SK-N-MC (cell line): ENCODE data around the gene BTRC.
"Not testable (repeated sequence)": the region's sequence is repeated elsewhere in the genome, so short reads cannot be mapped to it uniquely, and the experiment has no call there.

ENCODE experiments used
- DNase-seq: peaks from one replicate; pipeline ENCODE4 v3.0.0-alpha.2; 2011; ENCODE audit warnings: low read depth, low spot score
- H3K27ac ChIP-seq: fragments of 200-600 bp; sonication (generic); 2 replicates; pipeline ENCODE4 v1.5.1; 2016; ENCODE audit warnings: mixed run types
- H3K36me3 ChIP-seq: fragments of 200-600 bp; sonication (generic); 2 replicates; pipeline ENCODE4 v1.6.1; 2017; ENCODE audit warnings: antibody characterized with exemption, low read length, mixed read lengths; ENCODE audit not compliant: insufficient read depth
- H3K4me3 ChIP-seq: fragments of 200-600 bp; sonication (generic); 2 replicates; pipeline ENCODE4 v1.5.1; 2016
- H3K9ac ChIP-seq: fragments of 200-600 bp; sonication (generic); 2 replicates; pipeline ENCODE4 v1.8.0; 2017; ENCODE audit warnings: mixed run types, mixed read lengths; ENCODE audit not compliant: insufficient read length
- H3K9me3 ChIP-seq: fragments of 200-600 bp; sonication (generic); 2 replicates; pipeline ENCODE4 v1.6.1; 2017; ENCODE audit warnings: low read depth, mild to moderate bottlenecking, antibody characterized with exemption, low read length, moderate library complexity, mixed read lengths
- EZH2 ChIP-seq: fragments of 200-600 bp; sonication (generic); IDR thresholded peaks from one replicate; pipeline ENCODE4 v1.6.1; 2017; ENCODE audit warnings: antibody characterized with exemption
- FOXP2 ChIP-seq: optimal IDR thresholded peaks from 2 replicates; pipeline ENCODE3; 2011; ENCODE audit warnings: mild to moderate bottlenecking, moderate library complexity; ENCODE audit not compliant: insufficient read depth; ENCODE audit errors: extremely low read length, control extremely low read depth
- POLR2AphosphoS5 ChIP-seq: IDR thresholded peaks from 2 replicates; pipeline ENCODE4 v1.6.1; 2012; ENCODE audit warnings: mild to moderate bottlenecking, low read depth, low read length, borderline replicate concordance

The BTRC gene

DNA sequence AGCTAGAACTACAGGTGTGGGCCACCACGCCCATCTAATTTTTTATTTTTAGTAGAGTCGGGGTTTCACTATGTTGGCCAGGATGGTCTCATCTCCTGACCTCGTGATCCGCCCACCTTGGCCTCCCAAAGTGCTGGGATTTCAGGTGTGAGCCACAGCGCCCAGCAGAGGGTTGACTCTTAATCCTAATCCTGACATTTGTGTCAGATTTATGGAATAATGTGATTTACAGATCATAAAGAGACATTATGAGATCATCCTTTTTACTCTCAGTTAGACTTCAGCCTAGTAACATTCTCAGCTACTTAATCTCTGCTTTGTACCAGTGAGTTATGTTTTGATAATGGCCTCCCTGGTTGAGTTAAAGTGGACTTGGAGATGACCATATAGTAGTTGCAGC lies 2.2 kb downstream of the BTRC start:
- H3K4me3 ChIP-seq = no peak overlapping the region
- H3K36me3 ChIP-seq = no peaks in the 10 kb centered on the region
- TF ChIP-seq FOXP2 = no peak
- no peak for TF ChIP-seq POLR2AphosphoS5
- no peak for TF ChIP-seq EZH2
- H3K9me3 ChIP-seq = no peaks in the 10 kb centered on the region
- H3K27ac ChIP-seq = no peak overlapping the region
- no peak overlapping the region for H3K9ac ChIP-seq
- no peak for DNase-seq

DNA sequence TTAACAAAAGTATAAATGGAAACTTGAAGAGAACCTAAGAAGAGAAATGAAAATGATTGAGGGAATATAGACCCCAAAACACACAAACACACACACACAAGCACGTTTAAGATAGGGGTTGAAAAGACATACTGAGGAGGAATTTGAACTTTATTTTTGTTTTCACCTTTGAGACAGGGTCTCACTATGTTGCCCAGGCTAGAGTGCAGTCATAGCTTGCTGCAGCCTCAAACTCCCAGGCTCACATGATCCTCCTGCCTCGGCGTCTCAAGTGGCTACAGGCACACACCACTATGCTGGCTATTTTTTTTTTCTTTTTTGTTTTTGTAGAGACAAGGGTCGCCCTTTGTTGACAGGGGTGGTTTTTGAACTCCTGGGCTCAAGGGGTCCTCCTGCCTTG lies 4.0 kb downstream of the BTRC start:
- no peak for TF ChIP-seq FOXP2
- Histone ChIP-seq H3K9me3 (no peaks in the 10 kb centered on the region), H3K4me3 (no peak overlapping the region), H3K27ac (no peak overlapping the region), H3K36me3 (no peaks in the 10 kb centered on the region), H3K9ac (no peak overlapping the region)
- no peak for DNase-seq

DNA sequence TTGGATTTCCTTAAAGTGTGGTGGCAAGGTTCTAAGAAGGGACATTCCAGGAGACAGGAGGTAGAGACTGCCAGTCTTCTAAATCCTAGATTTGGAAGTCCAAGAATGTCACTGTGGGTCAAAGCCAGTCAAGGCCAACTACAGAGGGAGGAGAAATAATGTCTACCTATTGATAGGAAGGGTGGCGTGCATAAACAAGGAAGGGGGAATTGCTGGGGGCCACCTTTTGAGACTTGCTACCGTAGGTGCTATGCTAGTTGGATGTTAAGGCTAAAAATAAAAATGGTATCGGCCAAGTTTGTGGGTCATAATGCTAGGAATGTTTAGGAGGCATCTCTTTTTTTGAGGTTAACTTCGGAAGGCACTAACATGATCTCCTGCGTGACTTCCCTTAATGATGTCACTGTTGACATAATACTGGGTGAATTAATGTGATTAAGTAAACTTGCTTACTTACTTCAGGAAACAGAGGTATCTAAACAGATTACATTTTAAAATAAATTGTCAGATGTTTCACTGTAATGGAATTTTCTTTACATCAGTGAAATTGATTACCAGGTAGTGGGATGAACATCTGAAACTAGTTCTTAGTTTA lies 4.8 kb downstream of the BTRC start:
- no peak overlapping the region for H3K27ac ChIP-seq
- H3K36me3 ChIP-seq = no peaks in the 10 kb centered on the region
- TF ChIP-seq FOXP2 (no peak), EZH2 (no peak), POLR2AphosphoS5 (no peak)
- H3K9me3 ChIP-seq = no peaks in the 10 kb centered on the region
- H3K9ac ChIP-seq = no peak overlapping the region
- DNase-seq = no peak
- H3K4me3 ChIP-seq = no peak overlapping the region

DNA sequence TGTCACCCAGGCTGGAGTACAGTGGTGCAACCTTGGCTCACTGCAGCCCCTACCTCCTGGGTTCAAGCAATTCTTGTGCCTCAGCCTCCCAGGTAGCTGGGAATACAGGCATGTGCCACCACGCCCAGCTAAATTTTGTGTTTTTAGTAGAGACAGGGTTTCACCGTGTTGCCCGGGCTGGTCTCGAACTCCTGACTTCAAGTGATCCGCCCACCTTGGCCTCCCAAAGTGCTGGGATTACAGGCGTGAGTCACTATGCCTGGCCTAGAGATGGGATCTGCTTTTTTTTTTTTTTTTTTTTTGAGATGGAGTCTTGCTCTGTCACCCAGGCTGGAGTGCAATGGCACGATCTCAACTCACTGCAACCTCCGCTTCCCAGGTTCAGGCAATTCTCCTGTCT lies 6.1 kb downstream of the BTRC start:
- H3K9ac ChIP-seq, H3K27ac ChIP-seq: not testable (repeated sequence)

DNA sequence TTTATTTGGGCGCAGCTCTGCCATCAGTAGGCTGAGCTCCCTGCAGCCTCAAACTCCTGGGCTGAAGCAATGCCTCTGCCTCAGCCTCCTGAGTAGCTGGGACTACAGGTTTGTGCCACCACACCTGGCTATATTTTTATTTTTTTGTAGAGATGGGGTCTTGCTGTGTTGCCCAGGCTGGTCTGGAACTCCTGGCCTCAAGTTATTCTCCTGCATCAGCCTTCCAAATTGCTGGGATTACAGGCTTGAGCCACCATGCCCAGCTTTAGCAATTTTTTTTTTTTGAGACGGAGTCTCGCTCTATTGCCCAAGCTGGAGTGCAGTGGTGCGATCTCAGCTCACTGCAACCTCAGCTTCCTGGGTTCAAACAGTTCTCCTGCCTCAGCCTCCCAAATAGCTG lies 6.9 kb downstream of the BTRC start:
- H3K36me3 ChIP-seq, H3K27ac ChIP-seq, H3K4me3 ChIP-seq, H3K9ac ChIP-seq, H3K9me3 ChIP-seq, DNase-seq: not testable (repeated sequence)

More for the DNA sequence above, 6.1 kb downstream of the BTRC start:
- DNase-seq, H3K9me3 ChIP-seq, H3K36me3 ChIP-seq, H3K4me3 ChIP-seq: not testable (repeated sequence)

DNA sequence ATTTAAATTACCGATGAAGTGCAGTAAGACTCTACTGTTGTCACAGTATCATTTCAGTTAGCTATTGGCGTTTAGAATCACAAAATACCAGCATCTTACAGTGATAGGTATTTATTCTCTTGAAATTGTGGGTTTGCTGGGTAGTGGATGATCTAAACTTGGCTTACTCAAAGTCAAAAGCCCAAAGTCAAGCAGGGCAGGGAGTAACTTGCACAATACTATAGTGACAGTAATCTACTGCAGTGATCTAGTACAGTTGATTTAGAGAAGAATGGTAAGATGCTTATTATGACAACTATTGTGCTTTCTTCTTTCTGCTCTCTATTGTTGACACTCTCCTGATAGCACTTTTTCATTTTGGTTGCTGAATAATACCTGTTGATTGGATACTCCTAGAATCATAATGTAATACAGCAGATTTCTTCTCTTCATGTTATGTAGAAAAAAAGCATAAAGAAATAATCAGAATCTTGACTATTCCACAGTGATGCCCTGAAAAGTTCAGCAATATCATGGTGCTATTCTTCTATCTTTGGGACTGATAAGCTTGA lies 10.0 kb downstream of the BTRC start:
- TF ChIP-seq EZH2 = no peak
- TF ChIP-seq FOXP2 = no peak
- TF ChIP-seq POLR2AphosphoS5 = no peak
- no peak for DNase-seq
- Histone ChIP-seq H3K9ac (no peak overlapping the region), H3K27ac (no peak overlapping the region), H3K4me3 (no peak overlapping the region), H3K9me3 (no peaks in the 10 kb centered on the region), H3K36me3 (no peaks in the 10 kb centered on the region)

DNA sequence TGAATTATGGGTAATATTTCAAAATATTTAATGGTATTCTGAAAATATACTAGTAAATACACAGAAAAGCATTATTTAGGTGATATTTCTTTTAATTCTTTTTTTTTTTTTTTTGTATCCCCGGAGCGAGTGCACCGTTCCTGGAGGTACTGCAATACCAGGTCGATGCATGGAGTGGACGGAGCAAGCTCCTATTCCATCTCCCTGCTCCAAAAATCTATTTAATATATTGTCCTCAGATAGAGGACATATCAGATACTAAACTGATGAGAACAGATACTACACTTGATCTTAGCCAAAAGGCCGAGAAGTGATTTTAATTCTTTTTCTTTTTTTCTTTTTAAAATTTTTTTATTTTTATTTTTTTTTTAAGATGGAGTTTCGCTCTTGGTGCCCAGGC lies 10.8 kb downstream of the BTRC start:
- Histone ChIP-seq H3K9me3 (no peaks in the 10 kb centered on the region), H3K36me3 (no peaks in the 10 kb centered on the region), H3K4me3 (no peak overlapping the region), H3K9ac (no peak overlapping the region), H3K27ac (no peak overlapping the region)
- TF ChIP-seq EZH2 = no peak
- no peak for TF ChIP-seq POLR2AphosphoS5
- no peak for TF ChIP-seq FOXP2
- no peak for DNase-seq

DNA sequence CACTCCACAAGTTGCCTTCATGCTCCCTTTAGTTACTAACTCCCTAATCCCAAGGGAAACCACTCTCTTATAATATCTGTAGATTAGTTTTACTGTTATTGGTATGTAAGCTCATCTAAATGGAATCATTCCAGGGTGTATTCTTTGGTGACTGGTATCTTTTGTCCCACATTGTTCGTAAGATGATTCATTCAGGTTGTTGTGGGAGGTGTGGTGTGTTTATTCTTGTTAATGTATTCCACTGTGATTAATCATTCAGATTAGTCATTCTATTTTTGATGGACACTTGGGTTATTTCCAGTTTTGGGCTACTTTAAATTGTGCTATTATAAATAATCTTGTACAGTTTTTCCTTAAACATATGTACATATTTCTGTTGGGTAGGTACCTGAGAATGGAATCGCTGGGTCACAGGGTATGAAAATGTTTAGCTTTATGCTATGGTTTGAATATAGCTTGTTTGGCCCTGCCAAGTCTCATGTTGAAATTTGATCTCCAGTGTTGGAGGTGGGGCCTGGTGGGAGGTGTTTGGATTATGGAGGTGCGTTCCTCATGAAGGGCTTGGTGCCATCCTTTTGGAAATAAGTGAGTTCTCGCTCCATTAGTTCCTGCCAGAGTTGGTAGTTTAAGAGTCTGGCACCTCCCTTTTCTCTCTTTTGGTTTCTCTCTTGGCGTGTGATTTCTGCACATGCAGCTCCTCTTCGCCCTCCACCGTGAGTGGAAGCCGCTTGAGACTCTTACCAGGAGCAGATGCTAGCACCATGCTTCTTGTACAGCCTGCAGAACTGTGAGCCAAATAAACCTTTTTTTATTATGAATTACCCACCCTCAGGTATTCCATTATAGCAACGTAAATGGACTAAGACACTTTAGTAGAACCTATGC lies 13.8 kb downstream of the BTRC start:
- TF ChIP-seq EZH2 = no peak
- TF ChIP-seq POLR2AphosphoS5 = no peak
- TF ChIP-seq FOXP2 = no peak
- Histone ChIP-seq H3K36me3 (no peaks in the 10 kb centered on the region), H3K27ac (no peak overlapping the region), H3K9ac (no peak overlapping the region), H3K9me3 (no peaks in the 10 kb centered on the region), H3K4me3 (no peak overlapping the region)
- no peak for DNase-seq

DNA sequence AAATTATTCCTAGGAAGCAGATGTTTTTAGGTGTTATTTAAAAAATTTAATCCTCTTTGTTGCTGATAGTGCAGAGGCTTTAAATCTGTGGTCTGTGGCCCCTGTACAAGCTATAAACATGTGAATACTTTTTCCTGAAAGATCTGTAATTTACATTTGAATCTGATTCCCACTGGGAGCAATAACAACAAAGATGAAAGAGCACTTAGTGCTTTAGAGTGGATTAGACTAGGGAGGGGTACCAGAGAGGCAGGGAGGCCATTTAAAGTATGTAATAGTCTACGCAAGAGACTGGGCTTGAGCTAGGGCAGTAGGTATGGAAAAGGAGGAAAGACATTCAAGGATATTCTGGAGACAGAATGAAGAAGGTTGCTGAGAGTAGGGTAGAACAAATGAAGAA lies 19.1 kb downstream of the BTRC start:
- Histone ChIP-seq H3K9me3 (no peaks in the 10 kb centered on the region), H3K9ac (no peak overlapping the region), H3K36me3 (no peaks in the 10 kb centered on the region), H3K4me3 (no peak overlapping the region), H3K27ac (no peak overlapping the region)
- no peak for DNase-seq
- TF ChIP-seq POLR2AphosphoS5 = no peak
- no peak for TF ChIP-seq EZH2

DNA sequence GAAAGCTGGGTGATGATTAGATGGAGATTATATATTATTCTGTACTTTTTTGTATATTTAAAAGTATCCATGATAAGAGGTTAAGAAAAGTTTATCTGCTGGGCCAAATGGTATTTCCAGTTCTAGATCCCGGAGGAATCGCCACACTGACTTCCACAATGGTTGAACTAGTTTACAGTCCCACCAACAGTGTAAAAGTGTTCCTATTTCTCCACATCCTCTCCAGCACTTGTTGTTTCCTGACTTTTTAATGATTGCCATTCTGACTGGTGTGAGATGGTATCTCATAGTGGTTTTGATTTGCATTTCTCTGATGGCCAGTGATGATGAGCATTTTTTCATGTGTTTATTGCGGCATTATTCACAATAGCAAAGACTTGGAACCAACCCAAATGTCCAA lies 20.0 kb downstream of the BTRC start:
- H3K4me3 ChIP-seq, H3K9me3 ChIP-seq, H3K27ac ChIP-seq, H3K36me3 ChIP-seq, H3K9ac ChIP-seq, DNase-seq: not testable (repeated sequence)
